Glomerular visceral epithelial cell (primary cell): ENCODE data around the gene SPINK2.

Experiments used
- DNase-seq: peaks from one replicate; pipeline ENCODE4 v3.0.0-alpha.2; 2016; ENCODE audit errors: extremely low spot score

The SPINK2 gene

GRCh38 chr4:56799824-56800756 is 21.4 kb downstream of the SPINK2 start:
- peak; percentile 85 for DNase-seq

- no peak for DNase-seq
Observed at GRCh38 chr4:56799161-56799759, 22.2 kb downstream of the SPINK2 start.

GRCh38 chr4:56796211-56796610 is 25.3 kb downstream of the SPINK2 start:
- no peak for DNase-seq

- DNase-seq: no peak
Observed at GRCh38 chr4:56791316-56791715, 30.2 kb downstream of the SPINK2 start.

- DNase-seq: no peak
Observed at GRCh38 chr4:56790691-56791091, 30.8 kb downstream of the SPINK2 start.

GRCh38 chr4:56788081-56788480 is 33.4 kb downstream of the SPINK2 start:
- DNase-seq: no peak

GRCh38 chr4:56787380-56787779 is 34.1 kb downstream of the SPINK2 start:
- DNase-seq: no peak

GRCh38 chr4:56786955-56787354 is 34.5 kb downstream of the SPINK2 start:
- DNase-seq: peak; percentile 81

- DNase-seq: peak; percentile 36
Observed at GRCh38 chr4:56783986-56784385, 37.5 kb downstream of the SPINK2 start.

GRCh38 chr4:56782019-56782418 is 39.5 kb downstream of the SPINK2 start:
- DNase-seq: no peak

GRCh38 chr4:56773346-56773745 is 48.2 kb downstream of the SPINK2 start:
- DNase-seq: no peak

GRCh38 chr4:56772134-56772533 is 49.4 kb downstream of the SPINK2 start:
- DNase-seq: no peak

GRCh38 chr4:56768763-56769162 is 52.7 kb downstream of the SPINK2 start:
- no peak for DNase-seq

GRCh38 chr4:56768316-56768715 is 53.2 kb downstream of the SPINK2 start:
- no peak for DNase-seq

- DNase-seq: no peak
Observed at GRCh38 chr4:56767567-56767966, 53.9 kb downstream of the SPINK2 start.

GRCh38 chr4:56764775-56765174 is 56.7 kb downstream of the SPINK2 start:
- DNase-seq: peak; percentile 37

GRCh38 chr4:56764223-56764622 is 57.3 kb downstream of the SPINK2 start:
- no peak for DNase-seq

GRCh38 chr4:56762484-56763250 is 58.8 kb downstream of the SPINK2 start:
- DNase-seq: no peak

- DNase-seq: no peak
Observed at GRCh38 chr4:56760183-56760582, 61.3 kb downstream of the SPINK2 start.
